Right cardiac atrium (tissue), 5 donors: ENCODE measurements around the gene NEDD4L. TPM values are rescaled to one million over a fixed set of nuclear protein-coding genes. Genes with fewer than 3 reads are reported as not detected.

Experiments used
- ATAC-seq, 2 donors: fragments of 200-7000 bp; cut with Tn5 transposase; one replicate each; pipeline versions ENCODE4 v1.8.0 to v1.9.1; 2020; ENCODE audit warnings: moderate library complexity in 2 of 2, mild to moderate bottlenecking in 1 of 2
- DNase-seq, 3 donors: peaks; one replicate each; pipeline ENCODE4 v3.0.0-alpha.2; 2020
- H3K27ac ChIP-seq: one replicate; pipeline ENCODE4 v1.5.1; 2013; ENCODE audit warnings: mild to moderate bottlenecking, low read length, control low read depth, moderate library complexity
- H3K27me3 ChIP-seq: one replicate; pipeline ENCODE4 v1.6.1; 2013; ENCODE audit not compliant: control insufficient read depth, insufficient read depth
- H3K4me1 ChIP-seq: one replicate; pipeline ENCODE4 v1.6.1; 2013; ENCODE audit warnings: low read length; ENCODE audit not compliant: control insufficient read depth, insufficient read depth
- H3K4me3 ChIP-seq: one replicate; pipeline ENCODE4 v1.5.1; 2013; ENCODE audit warnings: low read length, control low read depth
- H3K9me3 ChIP-seq: one replicate; pipeline ENCODE4 v1.6.1; 2013; ENCODE audit warnings: low read length; ENCODE audit not compliant: control insufficient read depth
- WGBS: extraction: QIAGEN DNeasy Blood & Tissue Kit; methylation state at CpG from one replicate; pipeline ENCODE4 v1.1.7; 2013; 5-methylcytosine and 5-hydroxymethylcytosine counted together
- intact Hi-C, 4 donors: fragments of 100-400 bp; cut with DNase I; formaldehyde crosslinking; loops; one replicate each; pipeline versions ENCODE4 v1.11.0 to v1.14.0; 2022 to 2023
- polyA plus RNA-seq: library from polyadenylated mRNA; stranded (reverse); fragments of 200-250 nt; gene quantifications from one replicate; pipeline ENCODE4 v1.2.3, GENCODE V29; 2013
- total RNA-seq, 4 donors: library from RNA; stranded (reverse); fragmentation: NEBNext Ultra II Directional; extraction: Animal tissue kit (Norgen Biotek cat#: 25700); gene quantifications; one replicate each; pipeline ENCODE4 v1.2.1, GENCODE V29; 2021
- donor health status: healthy with polysubstance abuse.
- donor health status: DM: no; HTN: yes; CAD: no.
- donor health status: DM: no; HTN: no; CAD: no.
- donor health status: DM: no; HTN: yes; CAD: no; lungs with severe emphysema.
- donor health status: DM: yes; HTN: yes; CAD: no.

NEDD4L gene
- total and polyA plus RNA-seq, 5 donors, result 25.7 to 87.5 (median 74.0) TPM

- Histone ChIP-seq H3K9me3 (no peaks in the 10 kb centered on the region), H3K4me1 (peaks cover 4% of the 10 kb centered on the region), H3K27me3 (no peaks in the 10 kb centered on the region), H3K27ac (peak overlapping the region; percentile 65), H3K4me3 (no peak overlapping the region)
- ATAC-seq (peak; percentile 57 to 63), DNase-seq (peak in 2 of 3 donors; percentile 48 to 53)
- intact Hi-C loops, result loop anchor here in 3 of 4 donors (5.0 to 10.0 kb wide), 3 partner anchors 53 to 106 kb away; no protein-coding TSS in a partner anchor
- 66% methylated on average over 7 of the region's 7 CpGs for WGBS
Observed at GRCh38 chr18:58310517-58310916, 266.5 kb downstream of the NEDD4L start.

DNA sequence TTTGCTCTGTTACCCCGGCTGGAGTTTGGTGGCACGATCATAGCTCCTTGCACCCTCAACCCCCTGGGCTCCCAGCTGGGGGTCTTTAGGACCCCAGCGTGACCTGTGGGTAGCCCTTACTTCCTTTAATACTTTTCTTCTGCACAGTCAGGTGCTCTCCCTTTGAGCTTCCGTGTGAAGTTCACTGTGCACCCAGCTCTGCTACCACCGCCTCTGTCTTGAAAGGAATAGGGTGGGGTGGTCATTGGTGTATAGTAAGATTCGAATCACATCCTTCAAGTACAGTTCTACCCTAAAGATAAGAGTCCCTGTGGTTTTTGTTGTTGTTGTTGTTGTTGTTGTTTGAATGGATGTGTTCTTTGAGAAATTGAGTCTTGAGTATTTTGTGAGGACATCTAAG lies 267.4 kb downstream of the NEDD4L start:
- WGBS, result 86% methylated on average over 6 of the region's 6 CpGs
- no peak overlapping the region for H3K4me3 ChIP-seq
- intact Hi-C loops, result loop anchor here in 3 of 4 donors (5.0 to 10.0 kb wide), 3 partner anchors 54 to 107 kb away; no protein-coding TSS in a partner anchor
- peaks cover 10% of the 10 kb centered on the region for H3K4me1 ChIP-seq
- peak overlapping the region; percentile 70 for H3K27ac ChIP-seq
- H3K27me3 ChIP-seq, result no peaks in the 10 kb centered on the region
- H3K9me3 ChIP-seq, result no peaks in the 10 kb centered on the region
- ATAC-seq (no peak), DNase-seq (no peak)

DNA sequence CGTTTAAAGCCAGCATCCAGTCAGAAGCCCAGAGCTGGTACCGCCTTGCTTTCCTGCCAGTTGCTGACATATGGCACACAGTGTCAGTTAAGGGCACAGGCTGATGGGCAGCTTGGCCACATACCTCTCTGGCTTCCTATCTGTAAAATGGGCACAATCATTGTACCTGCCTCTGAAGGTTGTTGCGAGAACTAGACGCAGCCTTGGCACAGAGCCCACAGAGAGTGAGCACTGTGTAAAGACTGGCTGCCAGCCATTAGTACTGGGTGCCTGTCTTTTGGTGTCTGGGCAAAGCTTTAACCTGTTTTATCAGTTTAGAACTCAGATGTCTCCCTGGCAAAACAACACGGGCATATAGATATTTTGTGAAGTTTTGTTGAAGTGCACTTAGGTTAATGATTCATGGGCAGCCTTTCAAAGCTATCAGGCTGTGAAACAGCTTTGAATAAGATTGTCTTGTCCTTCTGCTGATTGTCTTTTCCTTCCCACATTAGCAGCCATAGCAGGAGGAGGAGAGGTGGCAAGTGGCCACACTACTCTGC lies 269.5 kb downstream of the NEDD4L start:
- 63% methylated on average over 5 of the region's 5 CpGs for WGBS
- H3K27ac ChIP-seq, result peak overlapping the region; percentile 61
- no peaks in the 10 kb centered on the region for H3K9me3 ChIP-seq
- H3K4me3 ChIP-seq, result no peak overlapping the region
- peak; percentile 39 to 72 (median 61) for DNase-seq
- intact Hi-C loops, result loop anchor here in 3 of 4 donors (5.0 to 10.0 kb wide), 3 partner anchors 56 to 109 kb away; no protein-coding TSS in a partner anchor
- peaks cover 12% of the 10 kb centered on the region for H3K4me1 ChIP-seq
- H3K27me3 ChIP-seq, result no peaks in the 10 kb centered on the region
- no peak for ATAC-seq

DNA sequence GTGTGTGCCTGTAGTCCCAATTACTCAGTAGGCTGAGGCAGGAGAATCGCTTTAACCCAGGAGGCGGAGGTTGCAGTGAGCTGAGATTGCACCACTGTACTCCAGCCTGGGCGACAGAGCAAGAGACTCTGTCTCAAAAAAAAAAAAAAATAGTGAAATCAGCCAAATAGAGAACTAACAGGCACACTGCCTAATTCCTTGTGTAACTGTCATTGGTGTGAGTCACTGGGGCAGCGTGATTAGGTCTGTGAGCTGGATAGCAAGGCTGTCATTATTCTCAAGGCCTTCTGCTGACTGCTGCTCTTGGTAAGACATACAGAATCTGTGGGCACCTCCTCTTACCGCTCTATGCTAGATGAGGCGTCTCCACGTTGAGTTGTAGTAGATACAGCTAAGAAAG lies 270.3 kb downstream of the NEDD4L start:
- Histone ChIP-seq H3K27ac (peak overlapping the region; percentile 61), H3K4me1 (peaks cover 12% of the 10 kb centered on the region), H3K4me3 (no peak overlapping the region), H3K9me3 (no peaks in the 10 kb centered on the region), H3K27me3 (no peaks in the 10 kb centered on the region)
- peak; percentile 86 to 88 for ATAC-seq
- WGBS, result 40% methylated on average over 7 of the region's 7 CpGs
- intact Hi-C loops, result loop anchor here in 3 of 4 donors (5.0 to 10.0 kb wide), 3 partner anchors 57 to 109 kb away; no protein-coding TSS in a partner anchor
- peak; percentile 64 to 79 (median 67) for DNase-seq

- H3K4me3 ChIP-seq, result no peak overlapping the region
- peak overlapping the region; percentile 73 for H3K27ac ChIP-seq
- peaks cover 12% of the 10 kb centered on the region for H3K4me1 ChIP-seq
Observed at GRCh38 chr18:58315041-58315440, 271.0 kb downstream of the NEDD4L start.

GRCh38 chr18:58315739-58316215 lies 271.8 kb downstream of the NEDD4L start:
- ATAC-seq (peak; percentile 52 to 81), DNase-seq (peak; percentile 65 to 79 (median 65))
- intact Hi-C loops, result loop anchor here in 2 of 4 donors (10.0 kb wide), 2 partner anchors 61 to 111 kb away; no protein-coding TSS in a partner anchor

More at GRCh38 chr18:58315041-58315440, 271.0 kb downstream of the NEDD4L start:
- intact Hi-C loops, result loop anchor here in 2 of 4 donors (10.0 kb wide), 2 partner anchors 60 to 110 kb away; no protein-coding TSS in a partner anchor
- Histone ChIP-seq H3K27me3 (no peaks in the 10 kb centered on the region), H3K9me3 (no peaks in the 10 kb centered on the region)
- ATAC-seq (no peak), DNase-seq (no peak)
- 86% methylated on average over 8 of the region's 8 CpGs for WGBS

GRCh38 chr18:58316396-58317342 lies 272.6 kb downstream of the NEDD4L start:
- intact Hi-C loops, result loop anchor here in 2 of 4 donors (10.0 kb wide), 2 partner anchors 62 to 112 kb away; no protein-coding TSS in a partner anchor
- DNase-seq (no peak), ATAC-seq (no peak)
- H3K27me3 ChIP-seq, result no peaks in the 10 kb centered on the region
- H3K4me1 ChIP-seq, result peaks cover 12% of the 10 kb centered on the region
- H3K27ac ChIP-seq, result peak overlapping the region; percentile 77
- 59% methylated on average over 16 of the region's 16 CpGs for WGBS
- H3K9me3 ChIP-seq, result no peaks in the 10 kb centered on the region
- no peak overlapping the region for H3K4me3 ChIP-seq

More at GRCh38 chr18:58315739-58316215, 271.8 kb downstream of the NEDD4L start:
- Histone ChIP-seq H3K27me3 (no peaks in the 10 kb centered on the region), H3K9me3 (no peaks in the 10 kb centered on the region), H3K4me1 (peaks cover 12% of the 10 kb centered on the region), H3K4me3 (no peak overlapping the region), H3K27ac (peak overlapping the region; percentile 77)
- 46% methylated on average over 15 of the region's 15 CpGs for WGBS

- H3K9me3 ChIP-seq, result no peaks in the 10 kb centered on the region
- ATAC-seq, result no peak
- peaks cover 12% of the 10 kb centered on the region for H3K4me1 ChIP-seq
- 76% methylated on average over 2 of the region's 2 CpGs for WGBS
- DNase-seq, result no peak
- no peak overlapping the region for H3K4me3 ChIP-seq
- no peak overlapping the region for H3K27ac ChIP-seq
- intact Hi-C loops, result loop anchor here (5.0 to 10.0 kb wide), 7 partner anchors 62 to 275 kb away; partner anchors contain the start of gene NEDD4L (in 1 of the 4)
- H3K27me3 ChIP-seq, result no peaks in the 10 kb centered on the region
Observed at GRCh38 chr18:58319719-58320118, 275.7 kb downstream of the NEDD4L start.

DNA sequence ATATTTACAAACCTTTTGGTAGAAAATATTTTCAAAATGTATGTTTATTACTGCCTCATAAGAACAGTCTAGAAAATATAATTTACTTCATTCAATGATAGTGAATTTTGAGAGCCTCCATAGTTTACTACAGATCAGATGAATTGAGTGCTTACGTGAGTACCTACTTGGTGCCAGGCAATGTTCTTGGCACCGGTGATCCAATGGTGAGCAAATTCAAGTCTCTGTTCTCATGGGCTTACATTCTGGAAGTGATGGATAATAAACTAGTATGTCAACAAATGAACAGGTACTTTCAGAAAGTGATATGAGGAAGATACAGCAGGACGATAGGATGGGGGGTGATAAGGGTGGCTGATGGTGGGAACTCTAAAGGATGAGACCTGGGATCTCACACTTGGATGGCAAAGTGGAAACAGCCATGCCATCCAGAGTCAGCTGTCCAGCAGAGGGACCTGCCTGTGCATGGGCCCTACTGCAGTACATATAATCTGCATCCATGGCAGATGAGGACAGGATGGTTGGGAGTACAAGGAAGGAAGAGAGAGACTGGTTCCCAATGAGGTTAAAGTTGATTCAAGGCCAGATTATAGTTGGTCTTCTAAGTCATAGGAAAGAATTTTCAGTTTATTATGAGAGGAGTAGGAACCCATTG lies 277.0 kb downstream of the NEDD4L start:
- H3K4me3 ChIP-seq, result no peak overlapping the region
- no peak for DNase-seq
- H3K4me1 ChIP-seq, result peaks cover 5% of the 10 kb centered on the region
- 70% methylated on average over 3 of the region's 3 CpGs for WGBS
- ATAC-seq, result no peak
- no peaks in the 10 kb centered on the region for H3K9me3 ChIP-seq
- no peaks in the 10 kb centered on the region for H3K27me3 ChIP-seq
- H3K27ac ChIP-seq, result no peak overlapping the region
- intact Hi-C loops, result loop anchor here (5.0 to 10.0 kb wide), 5 partner anchors 64 to 276 kb away; partner anchors contain the start of gene NEDD4L (in 1 of the 4)

- Histone ChIP-seq H3K4me1 (no peaks in the 10 kb centered on the region), H3K4me3 (no peak overlapping the region), H3K27me3 (no peaks in the 10 kb centered on the region), H3K27ac (no peak overlapping the region), H3K9me3 (no peaks in the 10 kb centered on the region)
- WGBS, result 5% methylated on average over 6 of the region's 6 CpGs
- DNase-seq (peak; percentile 66 to 83 (median 68)), ATAC-seq (peak; percentile 96 to 97)
- intact Hi-C loops, result loop anchor here (5.0 to 10.0 kb wide), 5 partner anchors 65 to 277 kb away; partner anchors contain the start of gene NEDD4L (in 1 of the 4)
Observed at GRCh38 chr18:58321986-58322385, 278.0 kb downstream of the NEDD4L start.
